HEK293 (cell line): ENCODE measurements around the gene IRF1.
"Not testable (repeated sequence)": the region's sequence is repeated elsewhere in the genome, so short reads cannot be mapped to it uniquely, and the experiment has no call there.

Source experiments
- CTCF ChIA-PET: fragments of 350-600 bp; formaldehyde crosslinking; extraction: SDS; loops from one replicate; lab custom pipeline; 2021; ENCODE audit warnings: antibody characterized with exemption; lab: Yijun Ruan, JAX
- POLR2A ChIA-PET: fragments of 300-600 bp; formaldehyde crosslinking; extraction: SDS; loops from one replicate; lab custom pipeline; 2020; ENCODE audit warnings: antibody characterized with exemption, inconsistent platforms; lab: Yijun Ruan, JAX
- H3K27ac ChIP-seq: fragments of 200-500 bp; sonication (Bioruptor generic); 2 replicates; pipeline ENCODE4 v1.5.1; 2014; ENCODE audit warnings: low read depth, low read length, control low read depth, inconsistent platforms; ENCODE audit errors: extremely low read depth
- H3K36me3 ChIP-seq, 2 experiments: fragments of 200-500 bp in 1 of 2; sonication (Bioruptor generic) in 1 of 2; 1 replicate in 1 of 2; 2 replicates in 1 of 2; pipeline ENCODE4 v1.5.1; 2014 to 2017; ENCODE audit warnings: inconsistent platforms in 2 of 2, low read length in 2 of 2; ENCODE audit not compliant: control insufficient read depth in 2 of 2, insufficient read depth in 1 of 2
- H3K4me1 ChIP-seq: fragments of 200-500 bp; sonication (Bioruptor generic); 2 replicates; pipeline ENCODE4 v1.5.1; 2014; ENCODE audit warnings: mild to moderate bottlenecking, low read length, inconsistent platforms; ENCODE audit not compliant: control insufficient read depth, insufficient read depth
- H3K4me3 ChIP-seq: 2 replicates; pipeline ENCODE4 v1.5.1; 2011; ENCODE audit warnings: low read depth, mild to moderate bottlenecking, control low read depth, low read length, moderate library complexity
- H3K9me3 ChIP-seq: fragments of 200-500 bp; sonication (Bioruptor generic); 2 replicates; pipeline ENCODE4 v1.5.1; 2014; ENCODE audit warnings: low read depth, low read length, inconsistent platforms; ENCODE audit not compliant: control insufficient read depth, insufficient read depth
- HOXA7 ChIP-seq: sonication (generic); formaldehyde crosslinking; IDR thresholded peaks from 2 replicates; pipeline ENCODE4 v1.8.1; 2022; ENCODE audit warnings: missing genetic modification reagents, borderline replicate concordance
- PRDM4 ChIP-seq: fragments of 450-650 bp; formaldehyde crosslinking; IDR thresholded peaks from 2 replicates; pipeline ENCODE4 v1.5.1; 2017; ENCODE audit warnings: missing biosample characterization, missing genetic modification characterization
- ZFP3 ChIP-seq: fragments of 450-650 bp; formaldehyde crosslinking; IDR thresholded peaks from 2 replicates; pipeline ENCODE4 v1.5.1; 2016; ENCODE audit warnings: low read depth, missing biosample characterization, missing genetic modification characterization
- ZNF174 ChIP-seq: fragments of 450-650 bp; formaldehyde crosslinking; IDR thresholded peaks from 2 replicates; pipeline ENCODE4 v1.5.0; 2017; ENCODE audit warnings: missing biosample characterization, mild to moderate bottlenecking, missing genetic modification characterization
- ZNF37A ChIP-seq: fragments of 450-650 bp; IDR thresholded peaks from 2 replicates; pipeline ENCODE4 v1.5.1; 2018; ENCODE audit warnings: missing biosample characterization, missing genetic modification characterization
- ZNF510 ChIP-seq: fragments of 450-650 bp; formaldehyde crosslinking; IDR thresholded peaks from 2 replicates; pipeline ENCODE4 v1.5.1; 2018; ENCODE audit warnings: mild to moderate bottlenecking, missing genetic modification characterization, missing biosample characterization; ENCODE audit not compliant: insufficient replicate concordance
- ZNF513 ChIP-seq: fragments of 450-650 bp; IDR thresholded peaks from 2 replicates; pipeline ENCODE4 v1.5.1; 2018; ENCODE audit warnings: missing biosample characterization, missing genetic modification characterization
- ZNF600 ChIP-seq: fragments of 450-650 bp; formaldehyde crosslinking; IDR thresholded peaks from 2 replicates; pipeline ENCODE4 v1.5.1; 2016; ENCODE audit warnings: missing biosample characterization, missing genetic modification characterization
- ZNF626 ChIP-seq: fragments of 450-650 bp; sonication (Bioruptor Pico); formaldehyde crosslinking; IDR thresholded peaks from 2 replicates; pipeline ENCODE4 v1.5.1; 2018; ENCODE audit warnings: missing biosample characterization, missing genetic modification characterization, inconsistent platforms
- ZNF658 ChIP-seq: fragments of 450-650 bp; formaldehyde crosslinking; IDR thresholded peaks from 2 replicates; pipeline ENCODE4; 2016; ENCODE audit warnings: missing biosample characterization, missing genetic modification characterization
- ZNF777 ChIP-seq: fragments of 450-650 bp; formaldehyde crosslinking; IDR thresholded peaks from 2 replicates; pipeline ENCODE4 v1.5.1; 2017; ENCODE audit warnings: missing biosample characterization, missing genetic modification characterization, borderline replicate concordance

The IRF1 gene

GRCh38 chr5:132485641-132486317 is 4.8 kb downstream of the IRF1 start:
- CTCF ChIA-PET: no interaction called here
- TF ChIP-seq ZNF600 (tag by site-specific recombination) (0 out of 2 replicates have a peak, but pooled peaks have one; percentile 21), ZNF658 (tag by site-specific recombination) (no peak)
- H3K9me3 ChIP-seq: no peaks in the 10 kb centered on the region

GRCh38 chr5:132484876-132485640 is 5.5 kb downstream of the IRF1 start:
- H3K9me3 ChIP-seq, H3K4me1 ChIP-seq, H3K4me3 ChIP-seq, POLR2A ChIA-PET, H3K27ac ChIP-seq: not testable (repeated sequence)
- peaks cover 0 to 57% of the 10 kb centered on the region in 2 experiments; a peak in 2 of 3 replicates for H3K36me3 ChIP-seq
- CTCF ChIA-PET: interaction anchor here (0.6 kb wide), 1 partner anchor 36 kb away, joined by 3 read pairs; no protein-coding TSS in a partner anchor

More at GRCh38 chr5:132485641-132486317, 4.8 kb downstream of the IRF1 start:
- peaks cover 0 to 57% of the 10 kb centered on the region in 2 experiments; a peak in 2 of 3 replicates for H3K36me3 ChIP-seq
- POLR2A ChIA-PET: interaction anchor here (1.4 kb wide), 1 partner anchor 15 kb away, joined by 3 read pairs; no protein-coding TSS in a partner anchor
- H3K4me1 ChIP-seq: no peaks in the 10 kb centered on the region
- H3K27ac ChIP-seq: no peak overlapping the region
- no peak overlapping the region for H3K4me3 ChIP-seq

GRCh38 chr5:132484391-132484725 is 6.2 kb downstream of the IRF1 start:
- TF ChIP-seq ZNF513 (tag by site-specific recombination): no peak
- TF ChIP-seq HOXA7 (CRISPR knock-in tag): no peak
- no peak for TF ChIP-seq ZNF777
- no peak for TF ChIP-seq ZFP3 (tag by site-specific recombination)
- TF ChIP-seq, all 188 proteins: peak for 0
- no peaks in the 10 kb centered on the region for H3K9me3 ChIP-seq
- H3K4me1 ChIP-seq: no peaks in the 10 kb centered on the region
- H3K4me3 ChIP-seq: no peak overlapping the region
- POLR2A ChIA-PET: no interaction called here
- CTCF ChIA-PET: no interaction called here
- no peak overlapping the region for H3K27ac ChIP-seq
- H3K36me3 ChIP-seq: peaks cover 0 to 57% of the 10 kb centered on the region in 2 experiments; a peak in 2 of 3 replicates

GRCh38 chr5:132483661-132484390 is 6.7 kb downstream of the IRF1 start:
- CTCF ChIA-PET: no interaction called here
- POLR2A ChIA-PET: interaction anchor here (0.5 kb wide), 1 partner anchor 11 kb away, joined by 7 read pairs; no protein-coding TSS in a partner anchor
- peaks cover 0 to 54% of the 10 kb centered on the region in 2 experiments; a peak in 2 of 3 replicates for H3K36me3 ChIP-seq
- no peak overlapping the region for H3K27ac ChIP-seq
- no peaks in the 10 kb centered on the region for H3K4me1 ChIP-seq
- H3K9me3 ChIP-seq: no peaks in the 10 kb centered on the region
- H3K4me3 ChIP-seq: no peak overlapping the region
- TF ChIP-seq ZNF510 (tag by site-specific recombination) (no peak), ZNF174 (tag by site-specific recombination) (no peak), ZNF37A (tag by site-specific recombination) (no peak), PRDM4 (tag by site-specific recombination) (no peak), ZNF626 (no peak), ZNF658 (tag by site-specific recombination) (no peak)
